ENCODE measurements around the gene CACNA2D3.

The CACNA2D3 gene

DNA sequence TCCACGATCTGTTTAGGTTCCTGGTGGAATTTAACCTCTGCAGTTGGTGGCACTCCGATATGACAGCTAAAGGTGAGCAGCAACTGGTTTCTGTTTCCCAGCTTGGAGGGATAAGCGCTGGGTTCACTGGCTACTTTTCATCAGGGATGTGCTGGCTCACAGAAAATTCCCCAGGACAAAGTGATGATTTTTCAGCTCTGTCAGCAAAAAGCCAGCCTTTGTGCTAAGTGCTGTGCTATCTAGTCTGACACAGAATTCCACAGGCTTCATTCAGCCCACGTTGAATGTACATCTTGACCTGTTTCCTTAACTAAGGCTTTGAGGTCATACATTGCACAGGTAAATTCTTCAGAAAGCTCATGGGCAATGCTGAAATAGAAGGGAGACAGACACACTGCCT, 887.0 kb downstream of the CACNA2D3 start:
- no peak for DNase-seq (ENCODE audit: low read depth)

DNA sequence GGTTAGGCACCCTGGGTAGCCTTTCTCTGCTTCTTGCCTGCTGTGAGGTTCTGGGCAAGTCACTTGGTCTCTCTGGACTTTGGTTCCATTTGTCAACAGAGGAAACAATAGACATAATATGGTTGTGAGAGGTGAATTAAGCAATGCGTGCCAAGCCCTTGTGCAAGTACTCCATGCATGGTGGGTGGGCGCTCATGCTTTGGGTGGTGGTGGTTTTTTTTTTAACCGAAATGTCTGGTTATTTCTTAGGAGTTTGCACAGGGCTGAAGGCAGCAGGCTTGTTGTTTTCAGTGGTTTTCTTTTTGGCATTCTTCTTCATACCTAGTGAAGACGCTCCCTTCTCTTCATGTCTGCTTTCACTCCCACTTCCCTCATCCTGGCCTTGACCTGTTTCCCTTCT, 889.7 kb downstream of the CACNA2D3 start:
- no peak for DNase-seq (ENCODE audit: low read depth)

GRCh38 chr3:55013145-55013925, 891.0 kb downstream of the CACNA2D3 start:
- DNase-seq (ENCODE audit: low read depth) = no peak

GRCh38 chr3:55014081-55014480, 891.7 kb downstream of the CACNA2D3 start:
- DNase-seq (ENCODE audit: low read depth) = no peak

DNA sequence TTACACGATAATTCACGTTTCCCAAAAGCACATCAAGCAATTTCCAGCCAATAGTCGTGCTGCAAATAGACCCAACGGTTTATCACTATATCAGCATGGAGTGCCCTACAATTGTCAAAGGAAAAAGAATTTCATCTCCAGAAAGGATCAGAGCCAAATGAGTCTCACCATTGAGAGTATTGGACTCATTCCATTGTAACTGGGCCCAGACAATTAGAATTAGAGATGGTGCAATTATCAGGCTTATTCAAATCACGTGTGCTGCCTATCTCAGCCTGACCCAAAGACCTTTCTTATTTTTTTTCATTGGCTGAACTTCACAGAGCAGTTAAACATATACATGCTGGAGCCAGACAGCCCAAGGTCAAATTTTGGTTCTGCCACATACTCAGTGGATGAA, 892.6 kb downstream of the CACNA2D3 start:
- no peak for DNase-seq (ENCODE audit: low read depth)

GRCh38 chr3:55017876-55018275, 895.5 kb downstream of the CACNA2D3 start:
- DNase-seq (ENCODE audit: low read depth) = no peak

DNA sequence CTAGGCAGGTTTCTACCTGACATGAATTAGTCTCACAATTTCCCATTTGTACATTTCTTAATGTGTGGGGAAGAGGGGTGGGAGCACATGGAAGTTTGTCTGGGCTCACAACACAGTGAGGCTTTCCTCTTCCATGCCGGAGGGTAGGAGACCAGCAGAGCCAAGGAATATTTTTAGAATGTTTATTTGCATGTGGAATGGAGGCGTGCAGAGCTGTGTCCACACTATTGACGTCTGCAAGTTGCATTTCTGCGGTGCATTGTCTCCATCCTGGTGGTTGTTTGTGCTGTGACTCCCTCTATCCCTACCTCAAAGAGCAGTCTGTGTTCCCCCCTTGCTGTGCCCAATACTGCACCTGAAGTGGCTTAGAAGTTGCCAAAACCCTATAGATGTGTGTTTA, 908.6 kb downstream of the CACNA2D3 start:
- DNase-seq (ENCODE audit: low read depth) = no peak

DNA sequence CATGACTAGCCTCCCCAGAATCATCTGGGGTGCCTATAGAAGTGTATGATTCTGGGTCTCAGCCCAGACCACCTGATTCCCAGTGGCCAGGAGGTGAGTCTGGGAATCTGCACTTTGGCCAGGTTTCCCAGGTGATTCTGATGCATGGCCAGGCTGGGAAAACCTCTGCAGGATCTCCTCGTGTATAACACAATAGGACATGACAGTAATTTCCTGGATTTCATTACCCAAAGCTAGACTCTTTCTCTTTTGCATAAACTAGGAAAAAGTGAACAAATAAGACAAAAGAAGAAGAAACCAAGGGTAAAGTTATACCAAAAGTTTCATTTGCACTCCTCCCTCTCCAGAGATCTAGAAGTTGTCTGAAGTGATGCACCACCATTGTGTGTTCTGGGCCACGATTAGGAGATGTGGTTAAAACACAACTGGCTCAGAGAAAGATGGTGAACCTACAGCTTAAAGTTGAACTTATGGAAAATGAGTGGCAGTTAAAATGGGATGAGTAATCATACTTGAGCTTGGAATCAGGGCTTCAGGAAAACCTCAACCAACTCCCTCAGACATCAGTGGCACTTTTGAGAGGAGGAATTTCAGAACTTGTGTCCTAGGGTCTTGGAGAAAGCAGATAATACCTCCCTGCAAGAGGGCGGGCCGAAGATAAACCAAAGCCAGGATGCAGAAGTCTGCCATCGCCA, 914.7 kb downstream of the CACNA2D3 start:
- no peak for DNase-seq (ENCODE audit: low read depth)

GRCh38 chr3:55042591-55042990, 920.2 kb downstream of the CACNA2D3 start:
- no peak for DNase-seq (ENCODE audit: low read depth)

DNA sequence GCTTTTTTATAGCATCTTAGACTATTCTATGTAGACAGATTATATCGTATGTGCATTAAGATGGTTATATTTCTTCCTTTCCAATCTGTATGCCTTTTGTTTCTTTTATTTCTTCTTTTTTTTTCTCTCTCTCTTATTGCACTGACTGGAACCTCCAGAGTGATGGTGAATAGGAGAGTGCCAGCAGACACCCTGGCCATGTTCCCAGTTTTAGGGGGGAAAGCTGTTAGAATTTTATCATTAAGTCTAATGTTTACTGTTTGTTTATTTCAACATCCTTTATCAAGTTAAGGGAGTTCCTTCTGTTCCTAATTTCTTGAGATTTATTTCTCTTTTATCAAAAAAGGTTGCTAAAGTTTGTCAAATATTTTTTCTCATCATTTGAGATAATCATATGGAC, 922.1 kb downstream of the CACNA2D3 start:
- no peak for DNase-seq (ENCODE audit: low read depth)

- no peak for DNase-seq (ENCODE audit: low read depth)
Measured at GRCh38 chr3:55059027-55059629, 936.8 kb downstream of the CACNA2D3 start.

GRCh38 chr3:55060896-55061719, 938.8 kb downstream of the CACNA2D3 start:
- DNase-seq (ENCODE audit: low read depth) = no peak

DNA sequence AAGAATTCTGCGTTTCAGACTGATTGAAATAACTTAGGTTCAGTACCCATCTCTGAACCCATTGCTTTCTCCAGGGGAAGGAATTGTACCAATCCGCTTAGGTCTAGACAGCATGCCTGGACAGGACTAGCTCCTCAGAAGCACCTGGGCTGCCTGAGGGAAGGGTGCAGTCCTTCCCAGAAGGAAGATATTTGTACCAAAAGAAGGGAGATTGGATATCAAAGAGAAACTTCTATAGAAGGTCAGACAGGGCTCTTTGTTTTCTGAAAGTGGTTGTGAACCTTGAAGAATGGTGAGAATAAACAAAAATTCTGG, 939.3 kb downstream of the CACNA2D3 start:
- no peak for DNase-seq (ENCODE audit: low read depth)

- no peak for DNase-seq (ENCODE audit: low read depth)
Measured at GRCh38 chr3:55064164-55064563, 941.8 kb downstream of the CACNA2D3 start.

- DNase-seq (ENCODE audit: low read depth) = no peak
Measured at GRCh38 chr3:55065331-55065730, 943.0 kb downstream of the CACNA2D3 start.

DNA sequence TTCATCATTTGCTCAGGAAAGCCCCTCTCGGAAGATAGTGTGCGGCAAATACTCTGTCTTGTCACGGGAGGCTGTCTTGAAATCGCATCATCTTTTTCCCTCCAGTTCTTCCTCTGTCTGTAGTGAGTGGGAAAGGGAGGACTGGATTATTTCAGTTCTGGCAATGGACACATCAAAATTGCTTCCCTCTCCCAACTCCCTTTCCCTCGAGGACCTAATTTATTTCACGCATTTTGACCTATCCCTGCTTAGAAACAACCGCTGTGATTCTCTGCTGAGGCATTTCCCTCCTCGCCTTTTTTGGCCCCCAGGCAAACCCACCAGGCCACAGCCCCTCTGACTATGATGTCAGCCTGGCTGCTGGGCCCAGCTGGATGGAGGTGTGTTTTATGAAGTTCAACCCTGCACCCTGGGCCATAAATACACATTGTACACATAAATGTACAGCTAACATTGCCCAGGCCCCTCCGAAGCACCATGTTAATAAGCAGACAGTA, 944.2 kb downstream of the CACNA2D3 start:
- no peak for DNase-seq (ENCODE audit: low read depth)

GRCh38 chr3:55069950-55070349, 947.6 kb downstream of the CACNA2D3 start:
- no peak for DNase-seq (ENCODE audit: low read depth)

DNA sequence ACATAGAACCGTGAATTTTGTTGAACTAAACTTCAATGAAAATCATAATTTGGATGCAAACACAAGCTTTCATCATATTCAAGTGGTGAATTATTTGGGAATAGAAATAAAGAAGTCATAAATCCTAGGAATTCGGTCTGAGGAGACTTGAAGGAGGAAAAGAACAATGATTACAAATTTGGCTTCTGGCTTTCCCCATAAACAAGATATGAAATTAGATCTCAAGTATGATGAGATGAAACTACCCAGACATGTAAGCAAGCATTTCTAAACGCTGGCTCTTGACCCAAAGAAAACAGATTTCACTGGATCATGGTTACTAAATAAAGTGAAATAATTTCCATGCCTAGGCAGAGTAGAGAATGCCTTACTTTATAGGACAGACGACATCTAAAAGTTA, 952.4 kb downstream of the CACNA2D3 start:
- DNase-seq (ENCODE audit: low read depth) = no peak

GRCh38 chr3:55075846-55076245, 953.5 kb downstream of the CACNA2D3 start:
- no peak for DNase-seq (ENCODE audit: low read depth)

DNA sequence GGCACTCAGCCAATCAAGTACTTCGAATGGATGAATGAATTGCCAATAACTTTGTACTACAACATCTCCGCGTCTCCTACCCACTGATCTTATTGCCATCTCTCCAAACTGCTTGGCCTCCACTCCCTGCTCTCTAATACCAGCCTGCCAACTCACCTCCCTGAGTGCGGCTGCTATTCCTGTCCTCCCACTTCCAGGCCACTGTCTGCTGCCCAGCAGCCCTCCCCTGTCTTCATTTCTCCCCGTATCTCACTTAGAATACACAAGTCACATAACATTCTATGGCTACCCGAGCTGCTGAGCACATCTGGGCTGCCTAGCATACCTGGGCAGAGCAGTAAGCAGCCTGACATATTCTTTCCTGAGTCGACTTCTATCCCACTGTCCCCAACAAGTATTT, 955.4 kb downstream of the CACNA2D3 start:
- no peak for DNase-seq (ENCODE audit: low read depth)

DNA sequence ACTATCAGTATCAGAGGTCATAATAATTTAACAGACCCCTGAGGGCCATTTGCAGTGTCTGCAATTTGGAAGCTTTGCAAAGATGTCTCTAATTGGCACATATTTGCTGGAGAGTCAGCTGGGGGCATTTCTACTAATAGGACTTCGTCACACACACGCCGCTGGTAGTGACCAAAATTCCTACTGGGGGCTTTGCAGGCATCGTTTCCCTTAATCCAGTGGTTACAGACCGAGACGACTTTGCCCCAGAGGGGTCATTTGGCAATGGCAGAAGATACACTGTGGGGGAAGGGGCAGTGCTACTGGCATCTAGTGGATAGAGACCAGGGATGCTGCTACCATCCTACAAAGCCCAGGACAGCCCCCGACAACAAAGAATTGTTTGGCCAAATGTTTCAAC, 956.5 kb downstream of the CACNA2D3 start:
- DNase-seq (ENCODE audit: low read depth) = no peak

DNA sequence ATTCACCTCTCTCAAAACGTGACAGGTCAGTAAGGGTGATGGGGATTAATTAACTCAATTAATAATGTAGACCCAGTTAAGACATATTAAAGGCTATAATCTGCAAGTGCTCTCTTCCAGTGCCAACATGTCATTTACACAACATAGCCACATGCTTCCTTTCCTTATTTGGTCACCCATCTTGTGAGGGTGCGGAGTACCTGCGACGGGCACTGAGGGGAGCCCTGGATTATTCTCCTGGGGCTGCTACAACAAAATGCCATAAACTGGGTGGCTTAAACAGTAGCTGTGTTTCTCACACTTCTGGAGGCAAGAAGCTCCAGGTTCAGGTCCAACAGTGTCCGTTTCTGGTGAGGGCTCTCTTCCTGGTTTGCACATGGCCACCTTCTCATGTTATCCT, 962.9 kb downstream of the CACNA2D3 start:
- no peak for DNase-seq (ENCODE audit: low read depth)
